ENCODE data around the gene CDC45. TPM values are rescaled to one million over a fixed set of nuclear protein-coding genes. Genes with fewer than 3 reads are reported as not detected.
"Not testable (repeated sequence)": the region's sequence is repeated elsewhere in the genome, so short reads cannot be mapped to it uniquely, and the experiment has no call there.

The CDC45 gene
- total RNA-seq, 2 experiments from 2014 or later = 109 to 111 TPM

GRCh38 chr22:19543970-19544708 lies 64.4 kb downstream of the CDC45 start:
- DNase-seq (no peak), ATAC-seq (no peak)
- H3K36me3 Mint-ChIP-seq (ENCODE audit: low read depth) = no peaks in the 10 kb centered on the region
- intact Hi-C loops (cut with micrococcal nuclease) = no loop called here
- CTCF ChIA-PET = interaction anchor here (1.6 kb wide), 1 partner anchor 10 kb away, joined by 3 read pairs; no protein-coding TSS in a partner anchor
- H3K4me1 Mint-ChIP-seq (ENCODE audit: low read depth) = no peaks in the 10 kb centered on the region
- no peaks in the 10 kb centered on the region for H3K9me3 Mint-ChIP-seq
- no peak overlapping the region for H3K4me3 Mint-ChIP-seq
- TF ChIP-seq CTCF (IDR thresholded peaks at IDR 0.05) = no peak
- H3K27me3 Mint-ChIP-seq = no peaks in the 10 kb centered on the region
- POLR2A ChIA-PET = no interaction called here
- no peak overlapping the region for H3K27ac Mint-ChIP-seq

DNA sequence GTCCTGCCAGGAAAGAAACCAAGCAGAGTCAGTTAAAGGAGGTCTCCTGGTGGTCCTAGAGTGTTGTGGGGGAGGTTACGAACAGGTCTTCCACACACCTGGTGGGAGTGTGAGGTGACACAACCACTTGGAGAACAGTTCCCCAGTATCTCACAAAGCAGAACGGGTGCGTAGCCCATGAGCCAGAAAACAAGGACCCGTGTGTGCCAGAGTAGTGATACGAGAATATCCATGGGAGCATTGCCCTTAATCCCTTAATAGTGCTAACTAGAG lies 66.2 kb downstream of the CDC45 start:
- Mint-ChIP-seq H3K27ac (no peak overlapping the region), H3K4me1 (ENCODE audit: low read depth) (no peaks in the 10 kb centered on the region), H3K27me3 (no peaks in the 10 kb centered on the region), H3K4me3 (no peak overlapping the region), H3K36me3 (ENCODE audit: low read depth) (no peaks in the 10 kb centered on the region), H3K9me3 (no peaks in the 10 kb centered on the region)
- POLR2A ChIA-PET = no interaction called here
- no peak for DNase-seq
- CTCF ChIA-PET = no interaction called here
- ATAC-seq = no peak
- intact Hi-C loops (cut with micrococcal nuclease) = no loop called here
- no peak for TF ChIP-seq CTCF (IDR thresholded peaks at IDR 0.05)

DNA sequence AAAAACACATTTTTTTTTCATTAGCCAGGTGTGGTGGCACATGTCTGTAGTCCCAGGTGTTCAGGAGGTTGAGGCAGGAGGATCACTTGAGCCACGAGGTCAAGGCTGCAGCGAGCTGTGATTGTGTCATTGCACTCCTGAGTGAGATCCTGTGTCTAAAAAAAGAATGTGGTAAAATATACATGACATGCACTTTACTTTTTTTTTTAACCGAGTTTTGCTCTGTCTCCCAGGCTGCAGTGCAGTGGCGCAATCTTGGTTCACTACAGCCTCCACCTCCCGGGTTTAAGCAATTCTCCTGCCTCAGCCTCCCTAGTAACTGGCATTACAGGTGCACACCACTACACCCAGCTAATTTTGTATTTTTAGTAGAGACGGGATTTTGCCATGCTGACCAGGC lies 67.0 kb downstream of the CDC45 start:
- Mint-ChIP-seq H3K27me3 (no peaks in the 10 kb centered on the region), H3K4me1 (ENCODE audit: low read depth) (no peaks in the 10 kb centered on the region)

GRCh38 chr22:19547620-19548019 lies 67.9 kb downstream of the CDC45 start:
- intact Hi-C loops (cut with micrococcal nuclease) = no loop called here
- no peak overlapping the region for H3K4me3 Mint-ChIP-seq
- no peaks in the 10 kb centered on the region for H3K36me3 Mint-ChIP-seq (ENCODE audit: low read depth)
- ATAC-seq = no peak
- H3K4me1 Mint-ChIP-seq (ENCODE audit: low read depth) = no peaks in the 10 kb centered on the region
- CTCF ChIA-PET = no interaction called here
- H3K27me3 Mint-ChIP-seq = peaks cover 2% of the 10 kb centered on the region
- no peak for TF ChIP-seq CTCF (IDR thresholded peaks at IDR 0.05)
- POLR2A ChIA-PET = interaction anchor here (0.7 kb wide), 1 partner anchor 50 kb away, joined by 3 read pairs; no protein-coding TSS in a partner anchor
- H3K9me3 Mint-ChIP-seq = peaks cover 2% of the 10 kb centered on the region
- no peak for DNase-seq
- no peak overlapping the region for H3K27ac Mint-ChIP-seq

More for the DNA sequence above, 67.0 kb downstream of the CDC45 start:
- ChIA-PET POLR2A (no interaction called here), CTCF (no interaction called here)
- Mint-ChIP-seq H3K36me3 (ENCODE audit: low read depth) (no peaks in the 10 kb centered on the region), H3K4me3 (no peak overlapping the region), H3K27ac (no peak overlapping the region), H3K9me3 (no peaks in the 10 kb centered on the region)
- ATAC-seq (no peak), DNase-seq (no peak)
- no peak for TF ChIP-seq CTCF (IDR thresholded peaks at IDR 0.05)
- intact Hi-C loops (cut with micrococcal nuclease) = no loop called here

GRCh38 chr22:19548427-19548826 lies 68.7 kb downstream of the CDC45 start:
- POLR2A ChIA-PET; DNase-seq; H3K27me3 Mint-ChIP-seq; H3K27ac Mint-ChIP-seq; H3K4me1 Mint-ChIP-seq (ENCODE audit: low read depth); intact Hi-C loops (cut with micrococcal nuclease); H3K9me3 Mint-ChIP-seq; H3K36me3 Mint-ChIP-seq (ENCODE audit: low read depth); H3K4me3 Mint-ChIP-seq; ATAC-seq: not testable (repeated sequence)
- CTCF ChIA-PET = interaction anchor here (1.2 kb wide), 1 partner anchor 11 kb away, joined by 3 read pairs; no protein-coding TSS in a partner anchor
